IMR-90 (cell line): ENCODE data around the gene WAS. TPM values are rescaled to one million over a fixed set of nuclear protein-coding genes. Genes with fewer than 3 reads are reported as not detected.

ENCODE experiments used
- ATAC-seq: fragments of 200-7000 bp; cut with Tn5 transposase; 2 replicates; pipeline ENCODE4 v1.9.1; 2020; ENCODE audit warnings: low read depth, mild to moderate bottlenecking, moderate library complexity
- BruUV-seq: library from RNA; stranded (reverse); fragments of 400-500 nt; replicated peaks from 2 replicates; lab custom pipeline; 2021; lab: Mats Ljungman, UMichigan
- CTCF ChIA-PET: fragments of 300-600 bp; formaldehyde crosslinking; extraction: SDS; loops from one replicate; lab custom pipeline; 2021; ENCODE audit warnings: antibody characterized with exemption; lab: Yijun Ruan, JAX
- POLR2A ChIA-PET: fragments of 300-600 bp; sonication (Branson Sonifier 250); formaldehyde crosslinking; loops from one replicate; lab custom pipeline; 2022; ENCODE audit warnings: antibody characterized with exemption; ENCODE audit not compliant: unreplicated experiment; lab: Charles Lee
- DNase-seq: peaks from one replicate; pipeline ENCODE4 v3.0.0; 2013
- H2AFZ ChIP-seq: replicated peaks from 2 replicates; pipeline ENCODE3; 2013; ENCODE audit warnings: low read length, mild to moderate bottlenecking; ENCODE audit not compliant: poor library complexity
- H2AK5ac ChIP-seq: 2 replicates; pipeline ENCODE4 v1.6.1; 2013; ENCODE audit warnings: low read depth, low read length, inconsistent platforms
- H2AK9ac ChIP-seq: replicated peaks from 2 replicates; pipeline ENCODE3; 2013; ENCODE audit warnings: mild to moderate bottlenecking, low read depth, low read length, moderate library complexity; ENCODE audit not compliant: poor library complexity
- H2BK120ac ChIP-seq: 2 replicates; pipeline ENCODE4 v1.6.1; 2013; ENCODE audit warnings: low read depth, low read length, inconsistent platforms
- H2BK15ac ChIP-seq: 3 replicates; pipeline ENCODE4 v1.6.1; 2013; ENCODE audit warnings: low read depth, low read length, inconsistent platforms
- H2BK20ac ChIP-seq: 2 replicates; pipeline ENCODE4 v1.6.1; 2013; ENCODE audit warnings: low read depth, mild to moderate bottlenecking, inconsistent platforms, low read length, moderate library complexity
- H2BK5ac ChIP-seq: 2 replicates; pipeline ENCODE4 v1.6.1; 2013; ENCODE audit warnings: mild to moderate bottlenecking, low read depth, low read length, inconsistent platforms; ENCODE audit not compliant: poor library complexity, severe bottlenecking
- H3K14ac ChIP-seq: replicated peaks from 2 replicates; pipeline ENCODE4 v1.6.1; 2013; ENCODE audit warnings: low read depth, low read length, inconsistent platforms
- H3K18ac ChIP-seq: 2 replicates; pipeline ENCODE4 v1.6.1; 2013; ENCODE audit warnings: low read depth, low read length, control low read depth
- H3K23ac ChIP-seq: 2 replicates; pipeline ENCODE4 v1.6.1; 2013; ENCODE audit warnings: low read depth, low read length, inconsistent platforms
- H3K27ac ChIP-seq: 2 replicates; pipeline ENCODE4 v1.5.1; 2013; ENCODE audit warnings: mild to moderate bottlenecking, control low read depth, low read length; ENCODE audit not compliant: insufficient read depth
- H3K27me3 ChIP-seq: 2 replicates; pipeline ENCODE4 v1.6.1; 2013; ENCODE audit warnings: low read length; ENCODE audit not compliant: control insufficient read depth, insufficient read depth
- H3K36me3 ChIP-seq: 2 replicates; pipeline ENCODE4 v1.6.1; 2013; ENCODE audit warnings: low read length, mixed read lengths; ENCODE audit not compliant: control insufficient read depth, insufficient read depth
- H3K4ac ChIP-seq: 2 replicates; pipeline ENCODE4 v1.6.1; 2013; ENCODE audit warnings: low read depth, low read length, inconsistent platforms
- H3K4me1 ChIP-seq: 2 replicates; pipeline ENCODE4 v1.6.1; 2013; ENCODE audit warnings: low read length, mixed read lengths; ENCODE audit not compliant: control insufficient read depth, insufficient read depth
- H3K4me2 ChIP-seq: 2 replicates; pipeline ENCODE4 v1.6.1; 2013; ENCODE audit warnings: low read depth, mild to moderate bottlenecking, control low read depth, low read length, moderate library complexity
- H3K4me3 ChIP-seq: 2 replicates; pipeline ENCODE4 v1.5.1; 2013; ENCODE audit warnings: low read depth, mild to moderate bottlenecking, control low read depth, low read length, moderate library complexity; ENCODE audit not compliant: insufficient read depth
- H3K56ac ChIP-seq: 2 replicates; pipeline ENCODE4 v1.6.1; 2013; ENCODE audit warnings: low read length, inconsistent platforms; ENCODE audit not compliant: insufficient read depth; ENCODE audit errors: extremely low read depth
- H3K79me1 ChIP-seq, 2 experiments: 2 replicates each; pipeline ENCODE4 v1.6.1; 2013; ENCODE audit warnings: low read length in 2 of 2, inconsistent platforms in 1 of 2, low read depth in 1 of 2
- H3K9ac ChIP-seq: 2 replicates; pipeline ENCODE4 v1.6.1; 2013; ENCODE audit warnings: low read depth, low read length, control low read depth
- H3K9me1 ChIP-seq: 2 replicates; pipeline ENCODE4 v1.6.1; 2013; ENCODE audit warnings: low read length, inconsistent platforms; ENCODE audit not compliant: insufficient read depth
- H3K9me3 ChIP-seq: 2 replicates; pipeline ENCODE4 v1.6.1; 2013; ENCODE audit warnings: low read length; ENCODE audit not compliant: control insufficient read depth, insufficient read depth
- H4K20me1 ChIP-seq: 2 replicates; pipeline ENCODE4 v1.6.1; 2013; ENCODE audit warnings: low read length, inconsistent platforms; ENCODE audit not compliant: insufficient read depth
- H4K5ac ChIP-seq: 2 replicates; pipeline ENCODE4 v1.6.1; 2013; ENCODE audit warnings: mild to moderate bottlenecking, low read depth, low read length, control low read depth
- H4K8ac ChIP-seq, 2 experiments: 2 replicates each; pipeline ENCODE4 v1.6.1; 2013; ENCODE audit warnings: low read depth in 2 of 2, low read length in 2 of 2, control low read depth in 1 of 2, inconsistent platforms in 1 of 2
- H4K91ac ChIP-seq: 2 replicates; pipeline ENCODE4 v1.6.1; 2013; ENCODE audit warnings: low read depth, low read length, inconsistent platforms; ENCODE audit not compliant: insufficient read depth
- BHLHE40 ChIP-seq: fragments of 150-350 bp; IDR thresholded peaks from 2 replicates; pipeline ENCODE4 v1.6.1; 2016; ENCODE audit warnings: mild to moderate bottlenecking, low read depth, low read length
- CEBPB ChIP-seq: IDR thresholded peaks from 2 replicates; pipeline ENCODE4 v1.6.1; 2012; ENCODE audit warnings: low read depth, low read length, improper control_type of control experiment
- CHD1 ChIP-seq: IDR thresholded peaks from 2 replicates; pipeline ENCODE4 v1.6.1; 2012; ENCODE audit warnings: low read depth, low read length, improper control_type of control experiment
- CTCF ChIP-seq: conservative IDR thresholded peaks from 2 replicates; pipeline ENCODE4 v1.5.1; 2012; ENCODE audit warnings: mild to moderate bottlenecking, low read depth, low read length, improper control_type of control experiment
- ELK1 ChIP-seq: fragments of 150-350 bp; IDR thresholded peaks from 2 replicates; pipeline ENCODE4 v1.6.1; 2016; ENCODE audit warnings: low read depth, mild to moderate bottlenecking, low read length, moderate library complexity, borderline replicate concordance
- FOS ChIP-seq: fragments of 150-350 bp; IDR thresholded peaks from 2 replicates; pipeline ENCODE4 v1.6.1; 2016; ENCODE audit warnings: low read depth, low read length
- MAFK ChIP-seq: IDR thresholded peaks from 2 replicates; pipeline ENCODE4 v1.6.1; 2012; ENCODE audit warnings: low read depth, low read length, improper control_type of control experiment
- MAZ ChIP-seq: IDR thresholded peaks from 2 replicates; pipeline ENCODE4 v1.6.1; 2012; ENCODE audit warnings: low read depth, mild to moderate bottlenecking, low read length, improper control_type of control experiment, moderate library complexity, borderline replicate concordance
- MXI1 ChIP-seq: IDR thresholded peaks from 2 replicates; pipeline ENCODE4 v1.6.1; 2012; ENCODE audit warnings: low read depth, mild to moderate bottlenecking, low read length, moderate library complexity, borderline replicate concordance
- NFE2L2 ChIP-seq: fragments of 150-350 bp; IDR thresholded peaks from 2 replicates; pipeline ENCODE4 v1.6.1; 2016; ENCODE audit warnings: low read depth, mild to moderate bottlenecking, low read length
- POLR2A ChIP-seq: IDR thresholded peaks from 2 replicates; pipeline ENCODE4 v1.6.1; 2012; ENCODE audit warnings: mild to moderate bottlenecking, low read depth, low read length
- RAD21 ChIP-seq: IDR thresholded peaks from 2 replicates; pipeline ENCODE4 v1.6.1; 2012; ENCODE audit warnings: low read length, improper control_type of control experiment
- RCOR1 ChIP-seq: IDR thresholded peaks from 2 replicates; pipeline ENCODE4 v1.6.1; 2012; ENCODE audit warnings: mild to moderate bottlenecking, low read length, improper control_type of control experiment; ENCODE audit not compliant: insufficient replicate concordance
- RFX5 ChIP-seq: IDR thresholded peaks from 2 replicates; pipeline ENCODE4 v1.8.0; 2012; ENCODE audit warnings: low read depth, mild to moderate bottlenecking, low read length, moderate library complexity
- SMC3 ChIP-seq: fragments of 150-350 bp; IDR thresholded peaks from 2 replicates; pipeline ENCODE4 v1.6.1; 2016; ENCODE audit warnings: low read depth, mild to moderate bottlenecking, antibody characterized with exemption, low read length, moderate library complexity
- WGBS, 2 experiments: methylation state at CpG; one replicate each; pipeline versions ENCODE4 v1.1.5 to v1.1.7; 2013; ENCODE audit warnings: missing lambda C conversion rate in 2 of 2; ENCODE audit not compliant: insufficient read length in 1 of 2; ENCODE audit errors: extremely low coverage in 2 of 2; 5-methylcytosine and 5-hydroxymethylcytosine counted together
- dilution Hi-C: fragments of 300-500 bp; cut with HindIII; formaldehyde crosslinking; loops from one replicate; pipeline ENCODE4 v1.14.3; 2018; ENCODE audit warnings: low sequenced_read_pairs; ENCODE audit not compliant: unreplicated experiment
- in situ Hi-C: fragments of 300-500 bp; cut with MboI; formaldehyde crosslinking; loops from 3 replicates; pipeline ENCODE4 v1.14.3; 2019; ENCODE audit warnings: low sequenced_read_pairs, inconsistent platforms, mixed read lengths
- intact Hi-C: fragments of 100-400 bp; cut with micrococcal nuclease; formaldehyde crosslinking; loops from 2 replicates; pipeline ENCODE4 v1.10.0; 2022
- polyA plus RNA-seq, 3 experiments: library from polyadenylated mRNA; depleted of rRNA; stranded (reverse); fragments of >200 nt; gene quantifications; 2 replicates each; pipeline ENCODE4 v1.2.3, GENCODE V29; 2012; ENCODE audit warnings: low replicate concordance in 1 of 3
- total RNA-seq: library from RNA; depleted of rRNA; stranded (reverse); fragments of >200 nt; gene quantifications from 2 replicates; pipeline ENCODE4 v1.2.3, GENCODE V29; 2012
- TF ChIP-seq, protein P1 (sequence below): fragments of 150-350 bp; IDR thresholded peaks from 2 replicates; pipeline ENCODE4 v1.6.1; 2017; ENCODE audit warnings: mild to moderate bottlenecking, antibody characterized with exemption, low read length, low read depth

The WAS gene
- total and polyA plus RNA-seq, 2 of the 4 experiments (the other 2 are of a cell fraction), result 0.14 TPM; not detected in 1

GRCh38 chrX:48709522-48710112, 26.0 kb downstream of the WAS start:
- Histone ChIP-seq H2BK5ac (no peak overlapping the region), H2BK15ac (no peak overlapping the region), H4K5ac (no peak overlapping the region), H3K9ac (no peak overlapping the region), H3K27ac (no peak overlapping the region), H3K36me3 (peaks cover 2% of the 10 kb centered on the region; the same call in 1 of the 2 replicates), H3K14ac (no peak overlapping the region), H4K91ac (no peak overlapping the region), H2AK5ac (no peak overlapping the region), H3K23ac (no peak overlapping the region), H3K56ac (no peak overlapping the region), H2BK20ac (no peak overlapping the region), H2BK120ac (no peak overlapping the region), H2AFZ (no peak overlapping the region), H3K79me1 (no peaks in the 10 kb centered on the region), H2AK9ac (no peak overlapping the region), H3K9me1 (no peaks in the 10 kb centered on the region), H3K9me3 (peaks cover 3% of the 10 kb centered on the region; the same call in 1 of the 2 replicates), H3K18ac (no peak overlapping the region), H3K4me3 (no peak overlapping the region), H4K20me1 (no peaks in the 10 kb centered on the region), H3K4me1 (0 out of 2 replicates have a peak, but pooled peaks cover 2% of the 10 kb centered on the region), H3K4me2 (no peak overlapping the region), H4K8ac (no peak overlapping the region), H3K4ac (no peak overlapping the region), H3K27me3 (no peaks in the 10 kb centered on the region; the same call in 1 of the 2 replicates)
- in situ Hi-C loops (no loop called here), intact Hi-C loops (no loop called here), dilution Hi-C loops (no loop called here)
- CTCF ChIA-PET, result no interaction called here
- DNase-seq, result no peak
- WGBS, 2 experiments, result 75% methylated on average over 5 of the region's 7 CpGs; no CpG with 5 or more reads in 1 of the 2 experiments
- POLR2A ChIA-PET, result interaction anchor here (0.6 kb wide), 1 partner anchor 13 kb away, joined by 3 read pairs; the partner anchor contains the start of gene SUV39H1
- no peak for ATAC-seq
- no TSS peak for BruUV-seq
- no peak for TF ChIP-seq SMC3
- TF ChIP-seq CTCF, result no peak
- no peak for TF ChIP-seq BHLHE40
- no peak for TF ChIP-seq CEBPB
- no peak for TF ChIP-seq CHD1
- TF ChIP-seq RCOR1, result no peak
- TF ChIP-seq, protein P1, sequence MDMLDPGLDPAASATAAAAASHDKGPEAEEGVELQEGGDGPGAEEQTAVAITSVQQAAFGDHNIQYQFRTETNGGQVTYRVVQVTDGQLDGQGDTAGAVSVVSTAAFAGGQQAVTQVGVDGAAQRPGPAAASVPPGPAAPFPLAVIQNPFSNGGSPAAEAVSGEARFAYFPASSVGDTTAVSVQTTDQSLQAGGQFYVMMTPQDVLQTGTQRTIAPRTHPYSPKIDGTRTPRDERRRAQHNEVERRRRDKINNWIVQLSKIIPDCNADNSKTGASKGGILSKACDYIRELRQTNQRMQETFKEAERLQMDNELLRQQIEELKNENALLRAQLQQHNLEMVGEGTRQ, result no peak
- no peak for TF ChIP-seq FOS
- TF ChIP-seq MAFK, result no peak
- TF ChIP-seq MXI1, result no peak
- TF ChIP-seq NFE2L2, result no peak
- no peak for TF ChIP-seq ELK1
- TF ChIP-seq RFX5, result no peak
- no peak for TF ChIP-seq RAD21
- TF ChIP-seq POLR2A, result no peak
- TF ChIP-seq MAZ, result no peak
